ES-I3 (cell line): ENCODE data around the gene DMRT2.
A peak's percentile ranks its signal among the peaks of the same experiment; 100 is the strongest.

Experiments
- H3K36me3 ChIP-seq: 2 replicates; pipeline ENCODE4 v1.6.1; 2013; ENCODE audit warnings: mild to moderate bottlenecking, low read length, control low read depth, moderate library complexity; ENCODE audit not compliant: insufficient read depth
- H3K4me1 ChIP-seq: 2 replicates; pipeline ENCODE4 v1.6.1; 2013; ENCODE audit warnings: mild to moderate bottlenecking, control low read depth, low read length; ENCODE audit not compliant: insufficient read depth
- H3K9ac ChIP-seq: 2 replicates; pipeline ENCODE4 v1.6.1; 2013; ENCODE audit warnings: low read depth, mild to moderate bottlenecking, low read length, moderate library complexity
- H3K9me3 ChIP-seq: 2 replicates; pipeline ENCODE4 v1.6.1; 2013; ENCODE audit warnings: mild to moderate bottlenecking, low read length, moderate library complexity; ENCODE audit not compliant: control insufficient read depth, insufficient read depth

Gene DMRT2

GRCh38 chr9:1052365-1053281 lies 2.5 kb downstream of the DMRT2 start:
- Histone ChIP-seq H3K9me3 (no peaks in the 10 kb centered on the region), H3K36me3 (no peaks in the 10 kb centered on the region), H3K9ac (peak overlapping the region; percentile 62), H3K4me1 (no peaks in the 10 kb centered on the region)

- Histone ChIP-seq H3K4me1 (no peaks in the 10 kb centered on the region), H3K36me3 (no peaks in the 10 kb centered on the region), H3K9ac (no peak overlapping the region), H3K9me3 (no peaks in the 10 kb centered on the region)
Observed at GRCh38 chr9:1053282-1053621, 3.1 kb downstream of the DMRT2 start.

GRCh38 chr9:1053986-1054425 lies 3.8 kb downstream of the DMRT2 start:
- H3K4me1 ChIP-seq: no peaks in the 10 kb centered on the region
- H3K9ac ChIP-seq: no peak overlapping the region
- no peaks in the 10 kb centered on the region for H3K36me3 ChIP-seq
- H3K9me3 ChIP-seq: no peaks in the 10 kb centered on the region

GRCh38 chr9:1055166-1055565 lies 5.0 kb downstream of the DMRT2 start:
- Histone ChIP-seq H3K4me1 (no peaks in the 10 kb centered on the region), H3K9me3 (no peaks in the 10 kb centered on the region), H3K9ac (no peak overlapping the region), H3K36me3 (no peaks in the 10 kb centered on the region)

GRCh38 chr9:1057910-1058309 lies 7.8 kb downstream of the DMRT2 start:
- no peaks in the 10 kb centered on the region for H3K36me3 ChIP-seq
- H3K4me1 ChIP-seq: no peaks in the 10 kb centered on the region
- no peak overlapping the region for H3K9ac ChIP-seq
- no peaks in the 10 kb centered on the region for H3K9me3 ChIP-seq

GRCh38 chr9:1058826-1059487 lies 8.8 kb downstream of the DMRT2 start:
- no peaks in the 10 kb centered on the region for H3K4me1 ChIP-seq
- H3K36me3 ChIP-seq: no peaks in the 10 kb centered on the region
- H3K9ac ChIP-seq: no peak overlapping the region
- H3K9me3 ChIP-seq: no peaks in the 10 kb centered on the region

GRCh38 chr9:1065130-1065529 lies 15.0 kb downstream of the DMRT2 start:
- Histone ChIP-seq H3K36me3 (no peaks in the 10 kb centered on the region), H3K9ac (no peak overlapping the region), H3K9me3 (no peaks in the 10 kb centered on the region; the same call in none of the 2 replicates), H3K4me1 (no peaks in the 10 kb centered on the region)

- no peaks in the 10 kb centered on the region for H3K36me3 ChIP-seq
- no peak overlapping the region for H3K9ac ChIP-seq
- no peaks in the 10 kb centered on the region; the same call in none of the 2 replicates for H3K9me3 ChIP-seq
- H3K4me1 ChIP-seq: no peaks in the 10 kb centered on the region
Observed at GRCh38 chr9:1070692-1071091, 20.5 kb downstream of the DMRT2 start.

- Histone ChIP-seq H3K9ac (no peak overlapping the region), H3K4me1 (no peaks in the 10 kb centered on the region), H3K9me3 (no peaks in the 10 kb centered on the region; the same call in none of the 2 replicates), H3K36me3 (no peaks in the 10 kb centered on the region)
Observed at GRCh38 chr9:1071730-1072129, 21.6 kb downstream of the DMRT2 start.

- Histone ChIP-seq H3K9ac (no peak overlapping the region), H3K9me3 (no peaks in the 10 kb centered on the region; the same call in none of the 2 replicates), H3K4me1 (no peaks in the 10 kb centered on the region), H3K36me3 (no peaks in the 10 kb centered on the region)
Observed at GRCh38 chr9:1073497-1073896, 23.3 kb downstream of the DMRT2 start.

GRCh38 chr9:1077616-1078015 lies 27.5 kb downstream of the DMRT2 start:
- Histone ChIP-seq H3K36me3 (no peaks in the 10 kb centered on the region), H3K9me3 (no peaks in the 10 kb centered on the region), H3K4me1 (no peaks in the 10 kb centered on the region), H3K9ac (no peak overlapping the region)

- no peaks in the 10 kb centered on the region; the same call in 1 of the 2 replicates for H3K4me1 ChIP-seq
- H3K9ac ChIP-seq: peak overlapping the region; percentile 37; the same call in 1 of the 2 replicates
- no peaks in the 10 kb centered on the region for H3K36me3 ChIP-seq
- H3K9me3 ChIP-seq: no peaks in the 10 kb centered on the region
Observed at GRCh38 chr9:1083325-1083913, 33.3 kb downstream of the DMRT2 start.

- no peaks in the 10 kb centered on the region; the same call in 1 of the 2 replicates for H3K4me1 ChIP-seq
- no peaks in the 10 kb centered on the region for H3K9me3 ChIP-seq
- no peak overlapping the region for H3K9ac ChIP-seq
- no peaks in the 10 kb centered on the region for H3K36me3 ChIP-seq
Observed at GRCh38 chr9:1085086-1085485, 34.9 kb downstream of the DMRT2 start.

- no peaks in the 10 kb centered on the region; the same call in 1 of the 2 replicates for H3K4me1 ChIP-seq
- no peak overlapping the region for H3K9ac ChIP-seq
- no peaks in the 10 kb centered on the region for H3K9me3 ChIP-seq
- no peaks in the 10 kb centered on the region for H3K36me3 ChIP-seq
Observed at GRCh38 chr9:1086517-1086916, 36.4 kb downstream of the DMRT2 start.
